HG03432 (cell line): ENCODE results near the gene MAP2K1.
A peak's percentile ranks its signal among the peaks of the same experiment; 100 is the strongest.
"Not testable (repeated sequence)": the region's sequence is repeated elsewhere in the genome, so short reads cannot be mapped to it uniquely, and the experiment has no call there.

Source experiments
- ATAC-seq: cut with Tn5 transposase; IDR thresholded peaks from one replicate; pipeline ENCODE4 v1.9.1; 2021; ENCODE audit warnings: mild to moderate bottlenecking, moderate library complexity; ENCODE audit not compliant: unreplicated experiment

MAP2K1 gene

GRCh38 chr15:66502491-66502890 is 115.8 kb downstream of the MAP2K1 start:
- no peak for ATAC-seq

- not testable (repeated sequence) for ATAC-seq
Measured at GRCh38 chr15:66503041-66503648, 116.4 kb downstream of the MAP2K1 start.

- no peak for ATAC-seq
Measured at GRCh38 chr15:66503780-66504562, 117.3 kb downstream of the MAP2K1 start.

GRCh38 chr15:66504563-66505429 is 118.1 kb downstream of the MAP2K1 start, which contains the start of the genes RPL4 and ZWILCH:
RPL4 (minus strand) TSS chr15:66504855; CDS start chr15:66504790, 65 bp downstream.
ZWILCH (plus strand) TSS chr15:66505326; CDS start chr15:66505339, 13 bp downstream.
- ATAC-seq: peak; percentile 82

- ATAC-seq: no peak
Measured at GRCh38 chr15:66505430-66505811, 118.7 kb downstream of the MAP2K1 start.

- no peak for ATAC-seq
Measured at GRCh38 chr15:66505818-66506217, 119.1 kb downstream of the MAP2K1 start.

GRCh38 chr15:66508293-66508883 is 121.7 kb downstream of the MAP2K1 start:
- ATAC-seq: no peak

- no peak for ATAC-seq
Measured at GRCh38 chr15:66514586-66514985, 127.9 kb downstream of the MAP2K1 start.

GRCh38 chr15:66515901-66516322 is 129.2 kb downstream of the MAP2K1 start:
- no peak for ATAC-seq

GRCh38 chr15:66523926-66524325 is 137.2 kb downstream of the MAP2K1 start:
- ATAC-seq: no peak

- no peak for ATAC-seq
Measured at GRCh38 chr15:66524838-66525237, 138.1 kb downstream of the MAP2K1 start.

- ATAC-seq: no peak
Measured at GRCh38 chr15:66535056-66535455, 148.3 kb downstream of the MAP2K1 start.
